Loucy (cell line): ENCODE data around the gene TMEM9.

Experiments
- EZH2phosphoT487 ChIP-seq: fragments of 200-600 bp; IDR thresholded peaks from 2 replicates; pipeline ENCODE4 v1.6.1; 2018; ENCODE audit warnings: antibody characterized with exemption, mild to moderate bottlenecking, moderate library complexity, borderline replicate concordance
- TF ChIP-seq, protein P1 (sequence below): fragments of 200-600 bp; sonication (generic); conservative IDR thresholded peaks from 2 replicates; pipeline ENCODE4 v1.5.1; 2014; ENCODE audit warnings: mild to moderate bottlenecking, antibody characterized with exemption, low read length

DNA sequence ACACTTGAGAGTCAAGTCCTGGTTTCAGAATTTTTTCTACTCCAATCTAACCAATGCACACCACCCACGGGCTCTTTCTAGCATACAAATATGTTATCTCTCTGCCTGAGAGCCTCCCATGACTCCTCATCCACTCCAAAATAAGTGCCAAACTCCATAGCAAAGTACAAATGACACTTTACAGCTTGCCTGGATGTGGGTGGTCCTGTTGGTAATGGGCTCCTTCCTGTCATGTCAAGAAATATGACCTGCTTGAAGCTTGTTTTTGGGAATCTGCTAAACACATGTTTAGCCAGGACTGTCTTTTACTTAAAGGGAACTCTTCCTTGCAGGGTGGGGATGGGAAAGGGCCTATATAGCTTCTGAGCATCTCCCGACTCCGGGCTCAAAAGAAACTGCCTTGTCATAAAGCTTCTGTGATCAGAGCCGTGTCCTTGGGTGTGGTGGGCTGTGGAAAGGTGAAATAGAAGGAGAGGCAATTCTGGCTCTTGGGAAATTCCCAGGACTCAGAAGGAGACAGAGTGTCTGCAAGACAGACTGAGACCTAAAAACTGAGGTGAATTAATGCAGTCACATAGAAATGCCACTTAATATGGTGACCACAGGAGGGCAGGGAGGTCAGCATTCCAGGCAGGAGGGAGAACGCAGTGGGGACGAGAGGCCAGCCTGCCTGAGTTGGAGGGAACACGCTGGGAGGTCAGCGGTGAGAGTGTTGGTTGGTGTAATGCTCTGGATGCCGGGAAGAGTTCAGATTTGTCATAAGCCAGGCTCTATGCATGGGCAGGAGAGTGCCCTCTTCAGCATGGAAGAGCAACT is 30.2 kb upstream of the TMEM9 start:
- TF ChIP-seq, protein P1, sequence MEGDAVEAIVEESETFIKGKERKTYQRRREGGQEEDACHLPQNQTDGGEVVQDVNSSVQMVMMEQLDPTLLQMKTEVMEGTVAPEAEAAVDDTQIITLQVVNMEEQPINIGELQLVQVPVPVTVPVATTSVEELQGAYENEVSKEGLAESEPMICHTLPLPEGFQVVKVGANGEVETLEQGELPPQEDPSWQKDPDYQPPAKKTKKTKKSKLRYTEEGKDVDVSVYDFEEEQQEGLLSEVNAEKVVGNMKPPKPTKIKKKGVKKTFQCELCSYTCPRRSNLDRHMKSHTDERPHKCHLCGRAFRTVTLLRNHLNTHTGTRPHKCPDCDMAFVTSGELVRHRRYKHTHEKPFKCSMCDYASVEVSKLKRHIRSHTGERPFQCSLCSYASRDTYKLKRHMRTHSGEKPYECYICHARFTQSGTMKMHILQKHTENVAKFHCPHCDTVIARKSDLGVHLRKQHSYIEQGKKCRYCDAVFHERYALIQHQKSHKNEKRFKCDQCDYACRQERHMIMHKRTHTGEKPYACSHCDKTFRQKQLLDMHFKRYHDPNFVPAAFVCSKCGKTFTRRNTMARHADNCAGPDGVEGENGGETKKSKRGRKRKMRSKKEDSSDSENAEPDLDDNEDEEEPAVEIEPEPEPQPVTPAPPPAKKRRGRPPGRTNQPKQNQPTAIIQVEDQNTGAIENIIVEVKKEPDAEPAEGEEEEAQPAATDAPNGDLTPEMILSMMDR, result peak; percentile 67
- no peak for TF ChIP-seq EZH2phosphoT487
